Cortex of kidney (tissue), 1 donor: ENCODE results near the gene HNMT.
"Not testable (repeated sequence)": the region's sequence is repeated elsewhere in the genome, so short reads cannot be mapped to it uniquely, and the experiment has no call there.

Source experiments
- DNase-seq: peaks from one replicate; lab custom pipeline; 2025; lab: John Stamatoyannopoulos, UW

Gene HNMT

DNA sequence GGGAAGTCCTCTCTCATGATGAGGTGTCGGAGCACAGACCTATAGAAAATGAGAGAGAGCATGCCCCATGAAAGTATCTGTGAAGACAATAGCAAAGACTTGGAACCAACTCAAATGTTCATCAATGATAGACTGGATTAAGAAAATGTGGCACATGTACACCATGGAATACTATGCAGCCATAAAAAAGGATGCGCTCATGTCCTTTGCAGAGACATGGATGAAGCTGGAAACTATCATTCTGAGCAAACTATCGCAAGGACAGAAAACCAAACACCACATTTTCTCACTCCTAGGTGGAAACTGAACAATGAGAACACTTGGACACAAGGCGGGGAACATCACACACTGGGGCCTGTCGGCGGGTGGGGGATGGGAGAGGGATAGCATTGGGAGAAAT lies 79.3 kb downstream of the HNMT start:
- not testable (repeated sequence) for DNase-seq

DNA sequence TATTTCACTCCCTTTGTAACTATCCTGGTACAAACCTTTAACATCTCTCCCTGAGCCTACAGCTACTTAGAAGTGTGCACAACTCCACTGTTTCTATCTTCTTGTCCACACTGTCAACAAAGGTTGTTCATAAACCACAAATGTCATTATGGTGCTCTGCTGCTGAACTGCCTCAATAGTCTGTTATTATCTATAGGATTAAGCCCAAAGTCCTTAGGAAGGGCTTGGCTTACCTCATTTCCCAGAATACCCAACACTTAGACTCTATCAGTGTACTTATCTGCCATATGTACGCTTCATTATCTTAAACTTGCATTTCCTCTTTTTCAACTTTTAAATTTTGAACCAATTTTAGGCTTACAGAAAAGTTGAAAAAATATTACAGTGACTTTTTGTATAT lies 94.2 kb downstream of the HNMT start:
- no peak for DNase-seq

DNA sequence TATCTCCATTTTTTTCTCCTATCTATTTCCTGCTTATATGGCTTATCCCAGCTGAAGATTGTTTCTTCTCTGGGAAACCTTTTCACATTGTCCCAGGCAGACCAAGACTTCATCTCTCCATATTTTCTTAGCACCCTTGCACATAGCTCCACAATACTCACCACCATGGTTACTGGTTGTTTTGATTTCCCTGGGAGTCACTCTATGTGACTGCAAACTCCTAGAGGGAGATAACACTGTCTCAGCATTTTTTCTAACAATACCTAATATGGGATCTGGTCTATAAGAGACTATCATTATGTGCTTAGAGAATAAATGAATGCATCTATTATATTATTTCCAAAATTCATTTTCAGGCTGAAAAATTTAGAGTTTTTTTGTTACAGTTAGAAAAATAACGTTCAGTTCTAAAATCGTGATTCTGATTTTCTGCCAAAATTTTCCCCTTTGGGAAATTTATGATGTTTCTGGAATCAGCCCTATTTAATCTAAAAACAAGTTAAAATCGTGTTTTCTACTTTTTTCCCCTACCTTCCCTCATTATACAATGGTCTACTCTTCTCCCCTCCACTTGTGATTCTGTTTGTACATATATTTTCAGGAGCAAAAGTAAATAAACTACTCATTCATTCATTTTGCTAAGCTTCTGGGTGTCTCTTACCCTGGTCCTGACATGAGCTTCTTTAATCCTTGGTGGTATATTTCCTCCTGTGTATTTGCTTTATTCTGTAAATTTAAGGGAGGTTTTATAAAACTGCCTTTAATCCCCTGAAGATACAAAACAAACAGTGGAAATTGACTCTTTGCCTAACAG lies 95.4 kb downstream of the HNMT start:
- no peak for DNase-seq

DNA sequence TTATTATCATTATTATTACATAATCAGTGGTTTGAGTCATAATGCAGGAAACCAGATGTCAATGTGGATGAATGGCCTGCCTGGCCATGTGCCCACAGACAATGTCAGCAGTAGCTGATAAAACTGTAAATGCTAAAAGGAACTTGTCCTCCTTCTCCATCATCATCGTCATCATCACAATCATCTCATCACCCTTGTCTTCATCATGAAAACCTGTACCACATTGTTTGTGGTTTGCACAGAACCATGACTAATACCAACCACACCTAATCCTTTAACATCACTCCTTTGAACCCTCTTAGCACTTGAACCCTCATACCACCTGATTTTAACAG lies 96.0 kb downstream of the HNMT start:
- no peak for DNase-seq

DNA sequence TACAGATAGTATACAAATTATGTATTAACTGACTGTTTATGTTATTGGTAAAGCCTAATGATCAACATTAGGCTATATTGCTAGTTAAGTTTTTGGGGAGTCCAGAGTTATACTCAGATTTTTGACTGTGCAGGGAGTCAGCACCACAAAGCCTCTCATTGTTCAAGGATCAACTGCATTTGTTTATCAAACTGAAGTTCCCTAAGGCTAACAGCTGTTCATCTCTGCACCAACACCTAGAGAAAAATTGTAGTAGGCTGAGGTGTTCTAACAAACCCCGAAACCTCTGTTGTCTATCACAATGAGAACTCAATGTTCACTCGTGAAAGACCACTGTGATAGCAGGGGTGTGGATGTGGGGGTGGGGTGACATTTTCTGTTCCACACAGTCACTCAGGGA lies 97.7 kb downstream of the HNMT start:
- DNase-seq = no peak

DNA sequence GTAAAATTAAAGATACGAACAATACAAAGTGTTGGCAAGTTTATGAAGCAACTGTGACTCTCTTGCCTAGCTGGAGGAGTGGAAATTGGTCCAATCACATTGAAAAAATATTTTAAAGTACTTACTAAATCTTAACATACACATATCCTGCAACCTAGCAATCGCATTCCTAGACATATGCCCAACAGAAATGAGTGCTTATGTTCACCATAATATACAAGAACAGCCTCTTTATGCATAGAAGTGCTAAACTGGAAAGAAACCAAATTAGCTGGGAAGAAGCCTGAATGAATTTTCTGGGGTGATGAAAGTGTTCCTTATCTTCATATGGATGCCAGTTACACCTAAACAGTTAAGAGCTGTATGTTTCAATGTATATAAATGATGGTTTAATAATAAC lies 98.9 kb downstream of the HNMT start:
- DNase-seq = no peak
